Neural cell (in vitro differentiated cells): Measurements from ENCODE around the gene SLC66A2. TPM values are rescaled to one million over a fixed set of nuclear protein-coding genes. Genes with fewer than 3 reads are reported as not detected.

Experiments
- H2AFZ ChIP-seq: fragments of 200-600, 300-800 bp; sonication (generic), shearing (Covaris generic); 2 replicates; pipeline ENCODE4 v1.6.0; 2014; ENCODE audit warnings: low read depth, mild to moderate bottlenecking, antibody characterized with exemption, low read length, moderate library complexity
- H3F3A ChIP-seq: fragments of 200-600 bp; shearing (Covaris generic); 2 replicates; pipeline ENCODE4 v1.6.1; 2016; ENCODE audit warnings: mild to moderate bottlenecking, moderate library complexity, mixed read lengths, antibody characterized with exemption, low read length; ENCODE audit not compliant: insufficient read depth, poor library complexity, severe bottlenecking
- H3K27ac ChIP-seq: fragments of 200-600, 300-800 bp; sonication (generic), shearing (Covaris generic); 2 replicates; pipeline ENCODE4 v1.5.1; 2014; ENCODE audit warnings: mild to moderate bottlenecking, low read length, moderate library complexity
- H3K27me3 ChIP-seq: fragments of 300-800, 200-600 bp; sonication (generic), shearing (Covaris generic); 2 replicates; pipeline ENCODE4 v1.6.0; 2014; ENCODE audit warnings: mild to moderate bottlenecking, low read depth, low read length, moderate library complexity; ENCODE audit not compliant: insufficient read depth
- H3K36me3 ChIP-seq: fragments of 300-800, 200-600 bp; sonication (generic), shearing (Covaris generic); 2 replicates; pipeline ENCODE4 v1.5.1; 2014; ENCODE audit warnings: mild to moderate bottlenecking, antibody characterized with exemption, low read length, moderate library complexity; ENCODE audit not compliant: insufficient read depth
- H3K4me2 ChIP-seq: fragments of 300-800, 200-600 bp; sonication (generic), shearing (Covaris generic); 2 replicates; pipeline ENCODE4 v1.6.0; 2014; ENCODE audit warnings: mild to moderate bottlenecking, low read length
- H3K4me3 ChIP-seq: fragments of 300-800, 200-600 bp; sonication (generic), shearing (Covaris generic); 2 replicates; pipeline ENCODE4 v1.5.1; 2014; ENCODE audit warnings: mild to moderate bottlenecking, low read length, moderate library complexity
- H3K79me2 ChIP-seq: fragments of 200-600 bp; shearing (Covaris generic); replicated peaks from 2 replicates; pipeline ENCODE4 v1.6.0; 2014; ENCODE audit warnings: mild to moderate bottlenecking, low read length, moderate library complexity; ENCODE audit not compliant: insufficient read depth
- H3K9ac ChIP-seq: fragments of 300-800, 200-600 bp; sonication (generic), shearing (Covaris generic); 2 replicates; pipeline ENCODE4 v1.6.1; 2016; ENCODE audit warnings: mild to moderate bottlenecking, low read length, mixed read lengths
- H3K9me2 ChIP-seq: fragments of 200-600 bp; shearing (Covaris generic); 2 replicates; pipeline ENCODE4 v1.6.1; 2016; ENCODE audit warnings: mild to moderate bottlenecking, low read length, mixed read lengths; ENCODE audit not compliant: insufficient read depth
- H3K9me3 ChIP-seq: fragments of 200-600, 300-800 bp; sonication (generic), shearing (Covaris generic); 2 replicates; pipeline ENCODE4 v1.6.1; 2016; ENCODE audit warnings: mild to moderate bottlenecking, mixed run types, low read length, moderate library complexity, mixed read lengths
- H4K20me1 ChIP-seq: fragments of 200-600 bp; shearing (Covaris generic); 2 replicates; pipeline ENCODE4 v1.6.1; 2016; ENCODE audit warnings: mild to moderate bottlenecking, mixed run types; ENCODE audit not compliant: insufficient read depth
- CTCF ChIP-seq: fragments of 450-650 bp; IDR thresholded peaks from 2 replicates; pipeline ENCODE4 v1.5.1; 2014; ENCODE audit warnings: antibody characterized with exemption, mild to moderate bottlenecking, moderate library complexity; ENCODE audit not compliant: poor library complexity, severe bottlenecking
- EP300 ChIP-seq: fragments of 450-650 bp; conservative IDR thresholded peaks from 2 replicates; pipeline ENCODE4 v1.6.1; 2014; ENCODE audit warnings: antibody characterized with exemption, mild to moderate bottlenecking, moderate library complexity; ENCODE audit not compliant: poor library complexity, severe bottlenecking
- EZH2 ChIP-seq: fragments of 200-600, 300-800 bp; shearing (Covaris generic), sonication (generic); IDR thresholded peaks from 2 replicates; pipeline ENCODE4 v1.6.1; 2014; ENCODE audit warnings: antibody characterized with exemption, low read length, borderline replicate concordance, mild to moderate bottlenecking; ENCODE audit not compliant: insufficient read depth, poor library complexity, severe bottlenecking
- MXI1 ChIP-seq: fragments of 450-650 bp; conservative IDR thresholded peaks from 2 replicates; pipeline ENCODE4 v1.6.1; 2014; ENCODE audit warnings: antibody characterized with exemption, mild to moderate bottlenecking; ENCODE audit not compliant: poor library complexity, severe bottlenecking
- POLR2AphosphoS5 ChIP-seq: IDR thresholded peaks from 2 replicates; pipeline ENCODE4 v1.6.1; 2012
- RAD21 ChIP-seq: fragments of 450-650 bp; conservative IDR thresholded peaks from 2 replicates; pipeline ENCODE4 v1.6.1; 2014; ENCODE audit warnings: antibody characterized with exemption, mild to moderate bottlenecking, moderate library complexity
- REST ChIP-seq: IDR thresholded peaks from 2 replicates; pipeline ENCODE4 v1.6.1; 2012; ENCODE audit warnings: borderline replicate concordance
- SMC3 ChIP-seq: fragments of 450-650 bp; conservative IDR thresholded peaks from 2 replicates; pipeline ENCODE4 v1.6.1; 2014; ENCODE audit warnings: antibody characterized with exemption, mild to moderate bottlenecking, moderate library complexity; ENCODE audit not compliant: poor library complexity
- TAF1 ChIP-seq: IDR thresholded peaks from 2 replicates; pipeline ENCODE4 v1.6.1; 2012; ENCODE audit warnings: low read depth
- polyA plus RNA-seq: library from polyadenylated mRNA; depleted of rRNA; stranded (reverse); fragments of >200 nt; gene quantifications from 2 replicates; pipeline ENCODE4 v1.2.3, GENCODE V29; 2014

The SLC66A2 gene
- polyA plus RNA-seq, 1 donor from 2014 or later = 66.7 TPM

GRCh38 chr18:79882522-79883241, 68.8 kb downstream of the SLC66A2 start:
- no peaks in the 10 kb centered on the region for H3K9me2 ChIP-seq
- no peak overlapping the region for H3K27ac ChIP-seq
- H3K4me2 ChIP-seq = no peak overlapping the region
- no peaks in the 10 kb centered on the region for H4K20me1 ChIP-seq
- H3K27me3 ChIP-seq = no peaks in the 10 kb centered on the region
- no peak overlapping the region for H2AFZ ChIP-seq
- no peak overlapping the region for H3K4me3 ChIP-seq
- H3K36me3 ChIP-seq = no peaks in the 10 kb centered on the region
- no peaks in the 10 kb centered on the region for H3F3A ChIP-seq
- H3K9me3 ChIP-seq = no peaks in the 10 kb centered on the region
- TF ChIP-seq CTCF (no peak), REST (no peak), RAD21 (no peak), TAF1 (no peak), EZH2 (no peak), SMC3 (no peak), EP300 (no peak), MXI1 (no peak), POLR2AphosphoS5 (no peak)
- H3K9ac ChIP-seq = no peak overlapping the region
- H3K79me2 ChIP-seq = no peaks in the 10 kb centered on the region

- H3K9me3 ChIP-seq = no peaks in the 10 kb centered on the region
- no peak overlapping the region for H3K4me2 ChIP-seq
- H3K27ac ChIP-seq = no peak overlapping the region
- no peak overlapping the region for H2AFZ ChIP-seq
- no peaks in the 10 kb centered on the region for H3K9me2 ChIP-seq
- TF ChIP-seq MXI1 (no peak), EP300 (no peak), CTCF (no peak)
- no peaks in the 10 kb centered on the region for H3K36me3 ChIP-seq
- no peak overlapping the region for H3K9ac ChIP-seq
- H3K79me2 ChIP-seq = no peaks in the 10 kb centered on the region
- H3K27me3 ChIP-seq = no peaks in the 10 kb centered on the region
- H3K4me3 ChIP-seq = no peak overlapping the region
- no peaks in the 10 kb centered on the region for H3F3A ChIP-seq
- H4K20me1 ChIP-seq = no peaks in the 10 kb centered on the region
Observed at GRCh38 chr18:79881695-79882094, 69.8 kb downstream of the SLC66A2 start.
